Right lung (tissue), 5 donors: ENCODE data around the gene TAF11. TPM values are rescaled to one million over a fixed set of nuclear protein-coding genes. Genes with fewer than 3 reads are reported as not detected.

Experiments
- polyA plus RNA-seq, 5 donors: library from polyadenylated mRNA; unstranded; fragments of 120-200 nt; gene quantifications; one replicate each; pipeline versions ENCODE4 v1.2.1 to v1.2.3, GENCODE V29; 2013; ENCODE audit warnings: inconsistent platforms in 1 of 5, low replicate concordance in 1 of 5; ENCODE audit not compliant: insufficient read length in 5 of 5, insufficient read depth in 1 of 5

Gene TAF11
- polyA plus RNA-seq, 5 donors: 46.1 to 59.1 (median 50.0) TPM

Other genes with a start within 250 kb of the TAF11 start
- 10 to 100 TPM; 41.4 to 49.2 (median 46.1) TPM for gene ILRUN, start 191.3 kb downstream of the TAF11 start, polyA plus RNA-seq
- 100 to 1,000 TPM; 110 to 153 (median 134) TPM for gene SNRPC, start 130.5 kb downstream of the TAF11 start, polyA plus RNA-seq
- 10 to 100 TPM in 4 of 5 donors, 1 to 10 TPM in 1; 8.9 to 13.1 (median 12.7) TPM for gene BLTP3A, start 96.0 kb downstream of the TAF11 start, polyA plus RNA-seq
- 10 to 100 TPM; 20.2 to 27.5 (median 25.0) TPM for gene ANKS1A, start 1.2 kb upstream of the TAF11 start, polyA plus RNA-seq